MG63 (cell line): ENCODE data around the gene ITPRIPL2. TPM values are rescaled to one million over a fixed set of nuclear protein-coding genes. Genes with fewer than 3 reads are reported as not detected.

ENCODE experiments used
- DNase-seq: peaks from one replicate; pipeline ENCODE4 v3.0.0-alpha.2; 2020
- H3K27me3 ChIP-seq: fragments of 250-450 bp; sonication (Bioruptor Pico); 2 replicates; pipeline ENCODE4 v1.5.1; 2020; ENCODE audit warnings: mild to moderate bottlenecking, moderate library complexity
- H3K36me3 ChIP-seq: fragments of 250-450 bp; sonication (Bioruptor Pico); 2 replicates; pipeline ENCODE4 v1.5.1; 2020; ENCODE audit warnings: mild to moderate bottlenecking, moderate library complexity
- H3K4me3 ChIP-seq: fragments of 250-450 bp; sonication (Bioruptor Pico); 2 replicates; pipeline ENCODE4 v1.5.1; 2020; ENCODE audit warnings: mild to moderate bottlenecking, moderate library complexity
- H3K9me3 ChIP-seq: fragments of 250-450 bp; sonication (Bioruptor Pico); 2 replicates; pipeline ENCODE4 v1.5.1; 2020; ENCODE audit warnings: mild to moderate bottlenecking, moderate library complexity
- total RNA-seq: library from RNA; depleted of rRNA; stranded (reverse); fragments of >200 nt; shearing (Covaris generic); gene quantifications from 2 replicates; pipeline ENCODE4 v1.2.3, GENCODE V29; 2014; ENCODE audit warnings: low replicate concordance

Gene ITPRIPL2
- total RNA-seq, 1 experiment from 2014 or later: 18.0 TPM

DNA sequence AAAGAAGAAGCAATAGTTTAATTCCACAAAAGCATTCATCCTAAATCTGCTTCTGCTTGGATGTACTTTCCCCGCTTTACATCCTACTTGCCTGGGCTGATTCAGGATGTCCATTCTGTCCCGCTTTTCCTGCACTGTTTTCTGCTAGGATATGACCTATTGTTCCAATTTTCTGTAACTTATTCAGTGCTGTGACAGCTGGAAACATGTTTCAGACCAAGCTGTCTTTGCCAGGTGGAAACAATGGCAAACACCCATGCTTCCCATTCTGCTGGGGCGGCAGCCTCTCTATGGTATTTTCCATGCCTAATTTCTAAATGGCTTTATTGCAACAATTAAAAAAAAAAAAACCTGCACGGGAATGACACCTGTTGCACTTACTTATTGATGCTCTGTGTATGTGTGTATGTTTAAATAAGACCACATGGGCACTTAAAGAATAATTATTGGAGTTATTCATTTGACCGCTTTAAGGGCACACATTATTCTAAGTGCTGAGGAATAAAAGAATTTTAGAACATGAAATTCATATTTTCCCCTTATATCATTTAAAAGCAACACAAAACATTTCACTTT, 25.3 kb upstream of the ITPRIPL2 start:
- Histone ChIP-seq H3K9me3 (peaks cover 2% of the 10 kb centered on the region), H3K36me3 (no peaks in the 10 kb centered on the region), H3K27me3 (no peaks in the 10 kb centered on the region), H3K4me3 (no peak overlapping the region)
- no peak for DNase-seq

DNA sequence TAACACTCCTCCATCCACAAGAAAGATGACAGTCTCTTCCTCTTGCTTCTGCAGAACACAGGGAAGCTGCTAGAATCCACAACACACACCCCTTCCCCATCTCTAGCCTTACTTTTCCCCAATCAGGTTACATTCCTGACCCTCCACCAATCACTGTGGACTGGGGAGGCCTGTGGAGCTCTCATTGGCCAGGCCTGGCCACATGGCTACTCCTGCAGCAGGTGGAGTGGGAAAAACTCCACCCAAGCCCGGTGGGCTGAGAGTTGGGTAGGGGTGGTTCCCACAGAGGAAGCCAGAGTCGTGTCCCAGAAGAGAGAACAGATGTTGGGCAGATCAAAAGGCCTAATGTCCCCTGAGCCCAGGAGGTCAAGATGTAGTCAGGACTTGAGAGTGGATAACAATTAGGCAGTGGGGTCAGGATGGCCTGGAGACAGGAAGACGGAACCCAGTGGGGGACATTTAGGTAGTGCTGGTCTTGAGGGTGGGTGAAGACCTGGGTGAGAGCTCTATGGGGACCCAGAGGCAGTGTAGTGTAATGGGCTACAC, 24.3 kb upstream of the ITPRIPL2 start:
- no peaks in the 10 kb centered on the region for H3K27me3 ChIP-seq
- no peaks in the 10 kb centered on the region for H3K36me3 ChIP-seq
- H3K9me3 ChIP-seq: peaks cover 2% of the 10 kb centered on the region
- no peak for DNase-seq
- no peak overlapping the region for H3K4me3 ChIP-seq

DNA sequence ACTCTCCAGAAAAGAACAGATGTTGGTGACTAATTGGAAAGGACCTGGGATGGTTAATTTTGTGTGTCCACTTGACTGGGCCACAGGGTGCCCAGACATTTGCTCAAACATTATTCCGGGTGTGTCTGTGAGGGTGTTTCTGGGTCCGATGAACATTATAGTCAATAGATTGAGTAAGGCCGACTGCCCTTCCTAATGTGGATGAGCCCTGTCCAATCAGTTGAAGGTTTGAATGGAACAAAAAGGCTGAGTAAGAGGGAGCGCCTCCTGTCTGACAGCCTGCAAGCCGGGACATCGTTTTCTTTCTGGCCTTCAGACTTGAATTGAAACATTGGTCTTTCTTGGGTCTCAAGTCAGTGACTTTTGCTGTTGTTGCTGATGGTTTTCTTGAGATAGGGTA, 22.8 kb upstream of the ITPRIPL2 start:
- no peaks in the 10 kb centered on the region for H3K27me3 ChIP-seq
- DNase-seq: no peak
- no peak overlapping the region for H3K4me3 ChIP-seq
- H3K9me3 ChIP-seq: peaks cover 2% of the 10 kb centered on the region
- no peaks in the 10 kb centered on the region for H3K36me3 ChIP-seq

DNA sequence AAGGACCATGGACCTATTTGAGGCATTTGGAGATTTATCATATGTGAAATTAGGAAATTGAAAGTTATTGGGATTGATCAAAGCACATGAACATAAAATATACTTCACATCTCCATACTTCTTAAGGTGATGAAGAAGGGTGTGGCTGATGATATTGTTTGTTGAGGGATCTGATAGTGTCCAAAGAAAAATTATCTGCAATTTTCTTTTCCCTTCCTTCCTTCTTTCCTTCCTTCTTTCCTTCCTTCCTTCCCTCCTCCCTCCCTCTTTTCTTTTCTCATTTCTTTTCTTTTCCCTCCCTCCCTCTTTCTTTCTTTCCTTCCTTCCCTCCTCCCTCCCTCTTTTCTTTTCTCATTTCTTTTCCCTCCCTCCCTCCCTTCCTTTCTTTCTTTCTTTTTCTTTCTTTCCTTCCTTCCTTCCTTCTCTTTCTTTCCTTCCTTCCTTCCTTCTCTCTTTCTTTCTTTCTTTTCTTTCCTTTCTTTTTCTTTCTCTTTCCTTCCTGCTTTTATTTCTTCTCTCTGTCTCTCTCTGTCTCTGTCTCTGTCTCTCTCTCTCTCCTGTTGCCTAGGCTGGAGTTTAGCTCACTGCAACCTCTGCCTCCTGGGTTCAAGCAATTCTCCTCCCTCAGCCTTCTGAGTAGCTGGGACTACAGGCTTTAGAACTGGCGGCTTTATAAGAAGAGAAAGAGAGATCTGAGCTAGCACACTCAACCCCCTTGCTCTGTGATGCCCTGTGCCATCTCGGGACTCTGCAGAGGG, 20.9 kb upstream of the ITPRIPL2 start:
- no peak for DNase-seq
- no peaks in the 10 kb centered on the region for H3K36me3 ChIP-seq
- H3K27me3 ChIP-seq: no peaks in the 10 kb centered on the region
- H3K4me3 ChIP-seq: no peak overlapping the region
- H3K9me3 ChIP-seq: peaks cover 2% of the 10 kb centered on the region

DNA sequence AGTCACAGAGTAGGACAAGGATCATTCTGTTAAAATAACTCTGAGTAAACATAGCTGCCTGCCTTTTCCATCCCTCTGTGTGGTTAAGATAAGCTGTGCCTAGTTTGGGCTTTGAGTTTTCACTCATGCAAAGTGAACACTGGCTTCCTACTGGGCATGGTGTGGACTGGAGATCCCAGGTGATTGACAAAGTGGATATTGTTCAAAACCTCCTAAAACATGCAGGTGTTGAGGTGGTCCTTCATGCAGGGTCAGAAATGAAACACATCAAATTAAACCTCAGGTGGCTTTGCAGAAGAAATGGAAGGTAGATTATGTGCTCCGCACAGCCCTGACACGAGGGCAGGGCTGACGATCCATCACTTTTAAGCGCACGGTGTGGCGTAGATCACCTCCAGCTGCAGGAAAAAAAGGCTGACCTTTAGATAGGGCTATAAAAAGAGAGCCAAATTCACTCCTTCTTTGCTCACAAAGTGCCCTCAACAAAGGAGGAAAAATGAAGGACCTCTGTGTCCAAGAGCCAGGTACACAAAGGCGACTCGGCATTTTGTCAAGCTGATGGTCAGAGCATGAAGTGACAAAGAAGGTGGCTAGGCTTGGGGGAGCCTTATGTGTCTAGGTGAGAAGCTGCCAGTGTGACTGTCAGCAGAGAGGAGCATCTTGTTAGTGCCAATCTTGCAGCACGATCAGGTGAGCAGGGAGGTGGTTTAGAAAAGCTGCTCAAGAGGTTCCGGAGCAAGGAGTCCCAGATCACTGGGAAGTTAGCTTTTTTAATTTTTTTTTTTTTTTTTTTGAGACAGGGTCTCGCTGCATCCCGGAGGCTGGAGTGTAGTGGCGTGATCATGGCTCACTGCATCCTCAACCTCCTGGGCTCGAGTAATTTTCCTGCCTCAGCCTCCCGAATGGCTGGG, 19.9 kb upstream of the ITPRIPL2 start:
- no peak for DNase-seq
- H3K36me3 ChIP-seq: no peaks in the 10 kb centered on the region
- no peaks in the 10 kb centered on the region for H3K27me3 ChIP-seq
- peaks cover 7% of the 10 kb centered on the region for H3K9me3 ChIP-seq
- no peak overlapping the region for H3K4me3 ChIP-seq

DNA sequence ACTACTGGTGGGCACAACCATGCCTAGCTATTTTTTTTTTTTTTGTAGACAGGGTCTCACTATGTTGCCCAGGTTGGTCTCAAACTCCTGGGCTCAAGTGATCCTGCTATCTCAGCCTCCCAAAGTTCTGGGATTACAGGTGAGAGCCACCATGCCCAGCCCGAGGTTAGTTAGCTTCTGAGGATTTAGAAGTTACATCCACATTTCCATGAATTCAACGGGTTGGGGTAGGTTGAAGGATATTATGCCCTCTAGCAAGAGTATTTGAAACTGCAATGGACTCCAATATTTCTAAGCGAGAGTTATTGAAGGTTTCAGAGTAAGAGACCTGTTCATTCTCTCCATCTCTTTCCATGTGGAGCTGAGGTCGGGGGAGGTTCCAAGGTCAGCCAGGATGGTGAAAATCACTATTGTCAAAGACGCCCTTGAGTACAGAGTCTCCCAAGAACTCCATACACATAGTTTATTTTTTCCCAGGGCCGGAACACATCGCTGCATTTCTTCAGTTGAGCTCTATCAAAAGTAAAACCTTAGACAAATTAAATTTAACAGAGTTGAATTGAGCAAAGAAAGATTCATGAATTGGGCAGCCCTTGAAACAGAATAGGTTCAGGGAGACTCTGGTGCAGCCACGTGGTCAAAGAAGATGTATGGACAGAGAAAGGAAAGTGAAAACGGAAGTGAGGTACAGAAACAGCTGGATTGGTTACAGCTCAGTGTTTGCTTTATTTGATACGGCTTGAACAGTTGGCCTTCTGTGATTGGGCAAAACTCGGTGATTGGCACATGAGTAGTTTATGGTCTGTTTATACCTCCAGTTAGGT, 19.0 kb upstream of the ITPRIPL2 start:
- no peaks in the 10 kb centered on the region for H3K36me3 ChIP-seq
- no peak for DNase-seq
- no peak overlapping the region for H3K4me3 ChIP-seq
- H3K9me3 ChIP-seq: peaks cover 7% of the 10 kb centered on the region
- no peaks in the 10 kb centered on the region for H3K27me3 ChIP-seq

DNA sequence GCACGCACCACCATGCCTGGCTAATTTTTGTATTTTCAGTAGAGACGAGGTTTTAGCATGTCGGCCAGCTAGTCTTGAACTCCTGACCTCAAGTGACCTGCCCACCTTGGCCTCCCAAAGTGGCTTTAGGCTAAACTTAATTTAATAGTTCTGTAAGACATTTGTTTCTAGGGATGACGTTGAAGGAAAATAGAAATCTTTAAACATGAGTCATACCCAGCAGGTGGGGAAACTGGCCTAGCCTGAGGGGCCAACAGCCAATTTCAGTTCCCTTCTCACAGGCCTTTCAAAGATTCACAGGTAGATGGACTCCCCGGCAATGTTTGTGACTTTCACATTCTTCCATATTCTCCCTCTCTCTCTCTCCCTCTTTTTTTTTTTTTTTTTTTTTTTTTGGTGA, 18.1 kb upstream of the ITPRIPL2 start:
- no peak overlapping the region for H3K4me3 ChIP-seq
- H3K9me3 ChIP-seq: peaks cover 7% of the 10 kb centered on the region
- no peaks in the 10 kb centered on the region for H3K27me3 ChIP-seq
- H3K36me3 ChIP-seq: no peaks in the 10 kb centered on the region
- DNase-seq: no peak

DNA sequence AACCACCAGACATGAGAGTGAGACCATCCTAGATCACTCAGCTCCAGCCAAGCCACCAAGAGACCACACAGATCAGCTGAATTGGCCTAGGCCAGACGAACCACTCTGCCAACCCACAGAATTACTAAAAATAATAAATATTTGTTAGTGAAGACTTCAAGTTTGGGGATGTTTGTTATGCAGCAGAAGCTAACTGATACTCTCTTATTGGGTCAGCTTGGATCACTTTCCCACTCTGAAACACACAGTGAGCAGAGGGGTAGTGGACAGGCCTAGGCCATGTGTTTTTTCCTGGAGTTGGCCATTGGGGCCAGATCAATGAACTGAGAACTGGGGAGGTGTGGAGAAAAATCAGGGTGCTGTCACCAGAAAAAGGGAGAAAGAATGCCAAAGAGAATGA, 15.6 kb upstream of the ITPRIPL2 start:
- Histone ChIP-seq H3K9me3 (peaks cover 4% of the 10 kb centered on the region), H3K4me3 (no peak overlapping the region), H3K27me3 (no peaks in the 10 kb centered on the region), H3K36me3 (no peaks in the 10 kb centered on the region)
- DNase-seq: no peak

DNA sequence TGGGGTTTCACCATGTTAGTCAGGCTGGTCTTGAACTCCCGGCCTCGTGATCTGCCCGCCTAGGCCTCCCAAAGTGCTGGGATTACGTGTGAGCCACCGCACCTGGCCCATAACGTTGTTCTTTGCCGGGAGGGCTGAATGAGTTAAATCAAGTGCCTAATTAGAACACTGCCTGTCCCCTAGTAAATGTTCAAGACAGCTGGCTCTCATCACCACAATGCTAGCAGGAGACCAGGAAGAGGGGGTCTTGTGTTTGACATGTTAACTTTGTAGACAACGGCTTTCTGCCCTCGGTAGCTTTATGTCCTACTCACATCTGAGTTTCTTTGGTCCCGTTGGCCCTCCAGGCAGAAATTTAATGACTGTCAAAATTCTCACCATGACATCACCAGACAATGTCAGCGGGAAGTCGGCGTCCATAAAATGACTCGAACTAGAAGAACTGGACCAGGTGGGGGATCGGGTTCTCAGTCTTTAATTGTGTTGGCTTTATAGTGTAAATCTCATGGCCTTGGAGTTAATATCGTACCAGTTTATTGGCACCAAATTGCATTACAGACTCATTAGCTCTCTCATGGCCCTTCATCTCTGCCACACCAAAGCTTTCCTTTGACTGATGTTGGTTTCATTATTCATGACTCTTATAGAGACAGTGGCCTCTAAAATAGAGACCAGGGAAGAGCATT, 11.4 kb upstream of the ITPRIPL2 start:
- peak; percentile 62 for DNase-seq

DNA sequence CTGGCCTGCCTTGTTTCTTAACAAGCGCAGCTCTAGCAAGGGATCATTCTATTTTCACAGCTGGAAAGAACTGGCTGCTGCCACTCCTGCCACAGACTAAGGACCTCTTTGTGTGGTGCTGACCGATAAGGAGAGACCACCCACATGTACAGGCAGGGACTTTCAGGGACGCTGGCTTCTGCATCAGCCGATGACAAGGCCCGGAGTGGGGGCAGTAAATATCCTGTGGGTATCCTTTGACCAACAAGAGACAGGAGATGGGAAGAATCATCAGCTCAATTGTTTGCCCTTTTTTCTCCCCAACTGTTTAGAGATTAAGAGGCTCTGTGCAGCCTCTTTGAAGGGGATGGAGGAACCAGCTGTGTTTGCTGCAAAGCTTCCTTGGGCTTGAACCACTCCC, 9.2 kb upstream of the ITPRIPL2 start:
- DNase-seq: no peak

More for the DNA sequence above, 11.4 kb upstream of the ITPRIPL2 start:
- peaks cover 4% of the 10 kb centered on the region for H3K9me3 ChIP-seq
- no peaks in the 10 kb centered on the region for H3K36me3 ChIP-seq
- no peaks in the 10 kb centered on the region for H3K27me3 ChIP-seq
- H3K4me3 ChIP-seq: no peak overlapping the region

DNA sequence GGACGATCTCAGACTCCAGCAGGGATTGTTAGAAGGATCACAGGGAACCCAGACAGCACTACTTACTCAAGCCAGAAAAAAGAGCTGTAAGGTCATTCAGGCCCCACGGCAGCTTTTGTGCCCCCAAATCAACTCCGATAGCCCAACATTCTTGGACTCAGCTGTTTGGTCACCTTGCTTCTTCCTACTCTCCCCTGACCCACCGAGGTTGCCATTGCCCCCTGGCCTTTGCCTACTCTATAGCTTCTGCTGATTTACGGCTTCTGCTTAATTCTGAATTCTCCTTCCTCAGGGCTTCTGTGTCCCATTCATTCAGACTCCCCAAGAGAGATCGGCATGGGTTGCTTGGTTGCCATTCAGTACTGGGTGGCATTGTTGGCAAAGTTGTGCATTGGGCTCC, 8.6 kb upstream of the ITPRIPL2 start:
- no peaks in the 10 kb centered on the region for H3K27me3 ChIP-seq
- H3K36me3 ChIP-seq: no peaks in the 10 kb centered on the region
- DNase-seq: no peak
- no peak overlapping the region for H3K4me3 ChIP-seq
- no peaks in the 10 kb centered on the region for H3K9me3 ChIP-seq

More for the DNA sequence above, 9.2 kb upstream of the ITPRIPL2 start:
- Histone ChIP-seq H3K27me3 (no peaks in the 10 kb centered on the region), H3K9me3 (no peaks in the 10 kb centered on the region), H3K36me3 (no peaks in the 10 kb centered on the region), H3K4me3 (no peak overlapping the region)

DNA sequence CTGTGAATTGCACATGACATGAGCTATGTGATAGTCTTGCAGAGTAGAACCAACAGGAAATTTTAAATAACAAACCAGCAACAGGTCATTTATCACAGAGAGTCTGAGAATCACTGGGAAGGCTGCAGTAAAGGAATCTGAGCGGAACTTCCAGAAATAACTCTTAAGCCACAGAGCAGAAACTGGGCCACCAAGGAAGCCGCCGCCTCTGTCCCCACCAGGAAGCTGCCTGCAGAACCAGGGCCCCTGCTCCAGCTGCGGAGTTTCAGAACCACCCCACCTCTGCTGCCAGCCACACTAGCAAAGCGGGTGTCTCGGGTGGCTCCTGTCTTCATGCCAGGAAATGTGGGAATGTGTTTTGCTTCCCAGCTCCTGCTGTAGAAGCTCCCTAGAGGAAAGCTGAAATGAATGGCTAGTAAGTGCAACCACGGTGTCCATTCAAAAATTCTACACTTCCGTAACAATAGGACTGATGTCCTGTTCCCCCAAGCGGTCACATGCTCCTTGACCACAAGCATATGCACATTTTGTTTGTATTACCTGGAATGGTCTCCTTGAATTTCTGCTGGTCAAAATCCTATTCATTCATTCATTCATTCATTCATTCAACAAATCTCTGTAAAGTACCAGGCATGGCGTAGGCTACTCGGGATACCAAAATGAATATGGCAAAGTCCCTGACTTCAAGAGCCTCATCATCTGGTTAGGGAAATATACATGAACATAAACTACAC, 7.7 kb upstream of the ITPRIPL2 start:
- no peak overlapping the region for H3K4me3 ChIP-seq
- no peaks in the 10 kb centered on the region for H3K9me3 ChIP-seq
- H3K36me3 ChIP-seq: no peaks in the 10 kb centered on the region
- no peaks in the 10 kb centered on the region for H3K27me3 ChIP-seq
- no peak for DNase-seq

DNA sequence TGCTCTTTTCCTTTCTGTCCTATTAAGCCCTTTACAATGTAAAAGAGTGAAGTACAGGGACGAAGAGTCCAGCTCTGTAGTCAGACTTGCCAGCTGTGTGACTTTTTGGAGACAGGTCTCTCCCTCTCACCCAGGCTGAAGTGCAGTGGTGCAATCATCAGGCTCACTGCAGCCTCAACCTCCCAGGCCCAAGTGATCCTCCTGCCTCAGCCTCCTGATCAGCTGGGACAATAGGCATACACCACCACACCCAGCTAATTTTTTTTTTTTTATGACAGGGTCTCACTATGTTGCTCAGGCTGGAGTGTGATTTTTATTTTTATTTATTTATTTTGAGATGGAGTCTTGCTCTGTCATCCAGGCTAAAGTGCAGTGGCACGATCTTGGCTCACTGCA, 7.1 kb upstream of the ITPRIPL2 start:
- DNase-seq: no peak
- H3K36me3 ChIP-seq: no peaks in the 10 kb centered on the region
- no peaks in the 10 kb centered on the region for H3K9me3 ChIP-seq
- no peaks in the 10 kb centered on the region for H3K27me3 ChIP-seq
- no peak overlapping the region for H3K4me3 ChIP-seq

DNA sequence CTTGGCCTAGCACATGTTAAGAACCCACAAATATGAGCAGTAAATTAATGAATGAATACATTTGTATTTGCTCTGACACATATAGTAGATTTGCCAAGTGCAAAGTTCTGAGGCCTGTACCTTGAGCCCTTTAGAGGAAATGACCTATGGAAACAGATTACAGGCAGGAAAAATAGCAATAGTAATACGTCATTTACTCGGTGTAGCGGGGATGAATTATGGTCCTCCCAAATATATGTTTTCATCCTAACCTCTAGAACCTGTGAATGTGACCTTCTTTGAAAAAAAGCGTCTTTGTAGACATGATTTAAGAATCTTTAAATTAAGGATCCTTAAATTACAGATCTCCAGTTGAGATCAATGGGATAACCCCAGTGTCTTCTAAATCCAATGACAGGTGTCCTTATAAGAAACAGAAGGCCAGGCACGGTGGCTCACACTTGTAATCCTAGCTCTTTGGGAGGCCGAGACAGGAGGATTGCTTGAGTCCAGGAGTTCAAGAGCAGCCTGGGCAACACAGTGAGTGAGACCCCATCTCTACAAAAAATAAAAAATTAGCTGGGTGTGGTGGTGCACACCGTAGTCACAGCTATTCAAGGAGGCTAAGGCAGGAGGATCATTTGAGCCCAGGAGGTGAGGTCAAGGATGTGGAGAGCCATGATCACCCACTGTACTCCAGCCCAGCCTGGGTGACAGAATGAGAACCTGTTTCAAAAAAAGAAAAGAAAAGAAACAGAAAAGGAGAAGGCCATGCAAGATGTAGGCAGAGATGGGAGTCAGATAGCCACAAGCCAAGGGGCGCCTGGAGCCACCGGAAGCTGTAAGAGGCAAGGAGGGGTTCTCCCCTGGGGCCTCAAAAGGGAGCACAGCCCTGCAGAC, 5.1 kb upstream of the ITPRIPL2 start:
- DNase-seq: no peak
- Histone ChIP-seq H3K27me3 (no peaks in the 10 kb centered on the region), H3K4me3 (no peak overlapping the region), H3K9me3 (no peaks in the 10 kb centered on the region), H3K36me3 (no peaks in the 10 kb centered on the region)

DNA sequence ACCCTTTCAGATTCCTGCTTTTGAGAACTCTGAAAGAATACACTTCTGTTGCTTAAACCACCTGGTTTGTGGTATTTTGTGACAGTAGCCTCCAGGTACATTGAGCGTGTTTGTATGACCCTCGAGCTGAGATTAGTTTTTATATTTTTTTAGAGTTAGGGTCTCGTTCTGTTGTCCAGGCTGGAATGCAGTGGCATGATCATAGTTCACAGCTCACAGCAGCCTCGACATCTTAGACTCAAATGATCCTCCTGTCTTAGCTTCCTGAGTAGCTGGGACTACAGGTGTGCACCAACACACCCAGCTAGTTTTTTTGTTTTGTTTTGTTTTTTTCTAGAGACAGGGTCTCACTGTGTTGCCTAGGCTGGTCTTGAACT, 4.5 kb upstream of the ITPRIPL2 start:
- Histone ChIP-seq H3K9me3 (no peaks in the 10 kb centered on the region), H3K36me3 (no peaks in the 10 kb centered on the region), H3K4me3 (no peak overlapping the region), H3K27me3 (no peaks in the 10 kb centered on the region)
- DNase-seq: no peak
